Effector memory CD8-positive, alpha-beta T cell (primary cell): ENCODE data around the gene C2orf74.
"Not testable (repeated sequence)": the region's sequence is repeated elsewhere in the genome, so short reads cannot be mapped to it uniquely, and the experiment has no call there.

Experiments
- ATAC-seq: fragments of 150-1000 bp; cut with Tn5 transposase; replicated peaks from 2 replicates; pipeline ENCODE4 v1.10.0; 2021; ENCODE audit warnings: mild to moderate bottlenecking, moderate library complexity
- DNase-seq, 3 experiments: peaks; one replicate each; pipeline ENCODE4 v3.0.0; 2021
- H3K27ac Mint-ChIP-seq, 2 donors: one replicate each; pipeline ENCODE4 v1.8.0; 2022; ENCODE audit warnings: mild to moderate bottlenecking in 2 of 2, mixed read lengths in 2 of 2, moderate library complexity in 2 of 2
- H3K27me3 Mint-ChIP-seq, 2 donors: one replicate each; pipeline ENCODE4 v1.8.0; 2022; ENCODE audit warnings: mixed read lengths in 2 of 2
- H3K36me3 Mint-ChIP-seq: one replicate; pipeline ENCODE4 v1.8.0; 2022; ENCODE audit warnings: mild to moderate bottlenecking, moderate library complexity, mixed read lengths; ENCODE audit not compliant: insufficient read depth
- H3K4me1 Mint-ChIP-seq, 2 donors: one replicate each; pipeline ENCODE4 v1.8.0; 2022; ENCODE audit warnings: low read depth in 2 of 2, mixed read lengths in 2 of 2
- H3K4me3 Mint-ChIP-seq, 2 donors: one replicate each; pipeline ENCODE4 v1.8.0; 2022; ENCODE audit warnings: mild to moderate bottlenecking in 2 of 2, mixed read lengths in 2 of 2, moderate library complexity in 2 of 2
- H3K9me3 Mint-ChIP-seq, 2 donors: one replicate each; pipeline ENCODE4 v1.8.0; 2022; ENCODE audit warnings: mixed read lengths in 2 of 2

Gene C2orf74

DNA sequence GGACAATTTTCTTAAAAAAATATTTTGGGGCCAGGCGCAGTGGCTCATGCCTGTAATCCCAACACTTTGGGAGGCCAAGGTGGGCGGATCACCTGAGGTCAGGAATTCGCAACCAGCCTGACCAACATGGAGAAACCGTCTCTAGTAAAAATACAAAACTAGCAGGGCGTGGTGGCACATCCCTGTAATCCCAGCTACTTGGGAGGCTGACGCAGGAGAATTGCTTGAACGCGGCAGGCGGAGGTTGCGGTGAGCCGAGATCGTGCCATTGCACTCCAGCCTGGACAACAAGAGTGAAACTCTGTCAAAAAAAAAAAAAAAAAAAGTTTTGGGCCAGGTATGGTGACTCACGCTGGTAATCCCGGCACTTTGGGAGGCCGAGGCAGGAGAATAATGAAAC is 32.7 kb downstream of the C2orf74 start:
- ATAC-seq, H3K27me3 Mint-ChIP-seq, DNase-seq, H3K4me3 Mint-ChIP-seq, H3K9me3 Mint-ChIP-seq: not testable (repeated sequence)
- peaks cover 6 to 10% of the 10 kb centered on the region in 2 donors for H3K4me1 Mint-ChIP-seq
- H3K36me3 Mint-ChIP-seq: peaks cover 27% of the 10 kb centered on the region
- H3K27ac Mint-ChIP-seq: peak overlapping the region; percentile 51 to 58

DNA sequence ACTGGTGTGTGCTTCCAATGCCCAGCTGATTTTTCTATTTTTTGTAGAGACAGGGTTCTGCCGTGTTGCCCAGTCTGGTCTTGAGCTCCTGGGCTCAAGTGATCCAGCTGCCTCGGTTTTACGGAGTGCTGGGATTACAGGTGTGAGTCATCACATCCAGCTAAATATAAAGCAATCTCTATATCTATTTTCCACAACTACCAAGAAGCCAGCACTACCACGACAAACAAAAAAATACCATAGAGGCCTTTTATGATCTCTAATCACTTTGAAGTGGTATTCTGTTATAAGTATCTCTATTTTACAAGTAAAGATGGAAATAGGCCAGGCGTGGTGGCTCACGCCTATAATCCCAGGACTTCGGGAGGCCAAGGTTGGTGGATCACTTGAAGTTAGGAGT is 34.7 kb downstream of the C2orf74 start:
- ATAC-seq (no peak), DNase-seq (no peak)
- Mint-ChIP-seq H3K9me3 (no peaks in the 10 kb centered on the region), H3K36me3 (peaks cover 38% of the 10 kb centered on the region), H3K4me3 (no peak overlapping the region), H3K4me1 (peaks cover 6 to 10% of the 10 kb centered on the region in 2 donors), H3K27ac (peak overlapping the region in 1 of 2 donors; percentile 41), H3K27me3 (no peaks in the 10 kb centered on the region)

DNA sequence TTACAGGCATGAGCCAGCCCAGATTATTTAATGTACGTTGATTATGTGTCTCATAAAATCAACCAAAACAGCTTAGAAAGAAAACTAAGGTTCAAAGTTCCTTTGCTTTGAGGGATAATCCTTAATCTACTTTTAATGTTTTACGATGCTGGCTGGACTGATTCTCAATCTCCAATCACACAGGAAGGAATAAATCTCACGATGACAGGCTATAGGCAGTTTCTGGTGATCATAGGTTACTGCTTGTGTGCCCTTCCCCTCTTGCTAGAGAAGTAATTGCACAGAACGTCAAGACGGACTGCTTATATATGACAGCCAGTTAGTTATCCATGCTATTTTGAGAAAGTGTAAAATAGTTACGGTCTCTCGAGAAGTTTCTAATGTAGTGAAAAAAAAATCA is 43.1 kb downstream of the C2orf74 start:
- H3K27me3 Mint-ChIP-seq: no peaks in the 10 kb centered on the region
- DNase-seq: no peak
- H3K4me3 Mint-ChIP-seq: no peak overlapping the region
- H3K4me1 Mint-ChIP-seq: no peaks in the 10 kb centered on the region
- H3K27ac Mint-ChIP-seq: no peak overlapping the region
- no peaks in the 10 kb centered on the region for H3K9me3 Mint-ChIP-seq
- ATAC-seq: no peak
- peaks cover 72% of the 10 kb centered on the region for H3K36me3 Mint-ChIP-seq

DNA sequence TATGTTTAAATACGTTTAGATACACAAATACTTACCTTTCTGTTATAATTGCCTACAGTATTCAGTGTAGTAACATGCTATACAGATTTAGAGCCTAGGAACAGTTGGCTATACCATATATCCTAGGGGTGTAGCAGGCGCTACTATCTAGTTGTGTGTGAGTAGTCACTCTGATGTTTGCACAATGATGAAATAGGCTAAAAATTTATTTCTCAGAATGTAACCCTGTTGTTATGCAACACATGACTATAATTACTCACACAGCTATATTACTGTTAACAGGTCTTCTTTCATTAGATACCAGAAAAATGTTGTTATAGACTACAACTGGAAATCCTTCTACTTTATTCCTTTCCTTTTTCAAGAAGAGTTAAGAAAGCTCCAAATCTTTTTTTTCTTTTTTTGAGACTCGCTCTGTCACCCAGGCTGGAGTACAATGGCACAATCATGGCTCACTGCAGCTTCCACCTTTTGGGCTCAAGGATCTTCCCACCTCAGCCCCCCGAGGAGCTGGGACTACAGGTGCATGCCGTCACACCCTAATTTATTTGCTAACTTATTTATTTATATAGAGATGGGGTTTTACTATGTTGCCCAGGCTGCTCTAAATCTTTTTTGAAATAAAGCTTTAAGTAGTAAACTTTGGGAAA is 48.5 kb downstream of the C2orf74 start:
- Mint-ChIP-seq H3K4me1 (peaks cover 0 to 1% of the 10 kb centered on the region in 2 donors), H3K4me3 (no peak overlapping the region), H3K27me3 (no peaks in the 10 kb centered on the region), H3K9me3 (no peaks in the 10 kb centered on the region), H3K36me3 (peaks cover 46% of the 10 kb centered on the region), H3K27ac (peak overlapping the region in 1 of 2 donors; percentile 20)
- no peak for ATAC-seq
- no peak for DNase-seq

DNA sequence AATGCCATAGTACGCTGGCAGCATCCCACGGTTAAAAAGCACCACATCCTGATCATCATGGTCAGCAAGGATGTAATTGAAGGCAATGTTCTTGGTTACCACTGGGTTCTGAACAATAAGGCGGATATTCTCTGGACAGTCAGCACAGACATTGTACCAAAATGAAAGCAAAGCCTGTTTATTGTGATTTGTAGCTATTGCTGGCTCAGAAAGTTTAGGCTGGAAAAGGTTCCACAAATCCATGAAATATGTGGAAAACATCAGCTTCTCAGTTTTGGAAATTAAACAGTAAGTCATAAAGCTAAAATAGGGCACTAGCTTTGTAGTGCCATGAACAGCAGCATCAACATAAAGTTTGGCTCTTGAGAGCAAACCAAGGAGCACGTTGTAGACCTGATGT is 52.2 kb downstream of the C2orf74 start:
- Mint-ChIP-seq H3K27me3 (no peaks in the 10 kb centered on the region), H3K27ac (no peak overlapping the region)

More for the DNA sequence above, 52.2 kb downstream of the C2orf74 start:
- no peak for ATAC-seq
- Mint-ChIP-seq H3K4me3 (no peak overlapping the region), H3K36me3 (peaks cover 28% of the 10 kb centered on the region), H3K4me1 (peaks cover 1 to 3% of the 10 kb centered on the region in 2 donors), H3K9me3 (no peaks in the 10 kb centered on the region)
- no peak for DNase-seq
